Gastroesophageal sphincter (tissue), 3 donors: ENCODE data around the gene CHORDC1.

Source experiments
- CTCF ChIP-seq, 4 experiments: fragments of 200-600 bp in 2 of 4; fragments of 450-650 bp in 2 of 4; sonication (generic) in 1 of 4; IDR thresholded peaks; one replicate each; pipeline ENCODE4 v1.5.1; 2017 to 2019; ENCODE audit warnings: antibody characterized with exemption in 4 of 4, mild to moderate bottlenecking in 2 of 4, moderate library complexity in 2 of 4
- POLR2A ChIP-seq, 2 donors: fragments of 450-650 bp; IDR thresholded peaks; one replicate each; pipeline ENCODE4 v1.6.1; 2017; ENCODE audit warnings: antibody characterized with exemption in 2 of 2, mild to moderate bottlenecking in 2 of 2, moderate library complexity in 1 of 2

GRCh38 chr11:90237004-90237403, 14.2 kb upstream of the CHORDC1 start:
- TF ChIP-seq CTCF (IDR thresholded peaks at IDR 0.05) (no peak), POLR2A (IDR thresholded peaks at IDR 0.05) (no peak)
